Stimulated activated CD4-positive, alpha-beta T cell treated with anti-CD3 and anti-CD28 coated beads, Interleukin-4, amount 100 ng/mL, for 48 hours (primary cell): ENCODE data around the gene RCAN3.
"Not testable (repeated sequence)": the region's sequence is repeated elsewhere in the genome, so short reads cannot be mapped to it uniquely, and the experiment has no call there.

Experiments
- DNase-seq, 2 donors: peaks; one replicate each; pipeline ENCODE4 v3.0.0-alpha.2; 2020; ENCODE audit warnings: low read depth in 2 of 2

RCAN3 gene

GRCh38 chr1:24502709-24503058 is at the start of gene RCAN3:
Gene RCAN3, plus strand, starts transcription at chr1:24502836. Its CDS starts 11,537 bp downstream, at chr1:24514373.
- peak; percentile 80 to 88 for DNase-seq

DNA sequence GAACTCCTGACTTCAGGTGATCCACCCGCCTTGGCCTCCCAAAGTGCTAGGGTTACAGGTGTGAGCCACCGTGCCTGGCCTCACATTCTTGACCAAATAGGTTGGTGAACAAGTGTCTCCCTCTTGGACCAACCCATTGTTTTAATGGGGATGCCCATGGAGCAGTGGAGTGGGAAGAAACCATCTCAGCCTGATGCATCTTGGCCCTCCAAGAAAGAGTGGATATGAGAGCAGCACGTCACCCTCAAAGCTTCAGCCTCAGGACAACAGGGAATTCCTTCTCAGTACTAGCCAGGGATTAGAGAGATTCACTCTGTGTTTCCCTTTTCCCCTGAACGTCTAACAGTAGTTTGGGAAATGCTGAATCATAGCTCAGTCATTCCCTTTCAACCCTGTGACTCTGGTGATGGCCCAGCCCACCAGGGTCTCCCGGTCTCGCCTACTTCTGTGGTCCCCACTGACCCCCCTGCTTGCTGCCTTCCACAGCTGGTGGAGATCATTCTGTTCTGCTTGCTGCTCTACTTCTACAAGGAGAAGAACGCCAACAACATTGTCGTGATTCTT is 49.6 kb upstream of the RCAN3 start:
- DNase-seq = no peak

DNA sequence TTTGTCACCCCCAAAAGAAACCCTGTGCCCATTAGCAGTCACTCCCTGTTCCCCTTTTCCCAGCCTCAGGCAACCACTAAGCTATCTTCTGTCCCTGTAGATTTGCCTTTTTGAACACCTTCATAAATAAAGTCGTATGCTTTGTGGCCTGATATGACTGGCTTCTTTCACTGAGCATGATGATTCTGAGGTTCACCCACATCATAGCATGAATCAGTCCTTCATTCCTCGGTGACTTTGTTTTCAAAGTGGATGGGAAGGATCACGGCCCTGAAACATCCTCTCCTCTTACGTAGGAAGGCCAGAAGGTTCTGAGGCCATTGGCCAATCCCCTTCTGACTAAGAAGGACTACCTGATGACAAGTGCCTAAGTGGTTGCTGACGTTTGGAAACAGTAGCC is 48.0 kb upstream of the RCAN3 start:
- DNase-seq = no peak

DNA sequence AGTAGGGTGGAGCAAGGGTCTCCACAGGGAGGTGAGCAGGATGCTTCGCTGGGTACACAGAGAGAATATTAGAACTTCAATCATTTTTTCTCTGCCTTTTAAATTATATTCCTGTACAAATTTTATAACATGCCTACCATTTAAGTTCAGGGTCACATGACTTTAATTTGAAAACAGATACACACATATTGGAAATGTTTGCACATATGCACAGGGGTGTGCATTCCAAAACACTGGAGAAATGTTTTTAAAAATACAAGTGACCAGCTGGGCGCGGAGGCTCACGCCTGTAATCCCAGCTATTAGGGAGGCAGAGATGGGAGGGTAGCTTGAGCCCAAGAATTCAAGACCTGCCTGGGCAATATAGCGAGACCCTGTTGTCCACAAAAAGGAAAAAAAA is 47.4 kb upstream of the RCAN3 start:
- DNase-seq = no peak

GRCh38 chr1:24457866-24458265 is 44.8 kb upstream of the RCAN3 start:
- no peak for DNase-seq

- no peak for DNase-seq
These were observed 42.9 kb upstream of the RCAN3 start for GRCh38 chr1:24459551-24460266.

DNA sequence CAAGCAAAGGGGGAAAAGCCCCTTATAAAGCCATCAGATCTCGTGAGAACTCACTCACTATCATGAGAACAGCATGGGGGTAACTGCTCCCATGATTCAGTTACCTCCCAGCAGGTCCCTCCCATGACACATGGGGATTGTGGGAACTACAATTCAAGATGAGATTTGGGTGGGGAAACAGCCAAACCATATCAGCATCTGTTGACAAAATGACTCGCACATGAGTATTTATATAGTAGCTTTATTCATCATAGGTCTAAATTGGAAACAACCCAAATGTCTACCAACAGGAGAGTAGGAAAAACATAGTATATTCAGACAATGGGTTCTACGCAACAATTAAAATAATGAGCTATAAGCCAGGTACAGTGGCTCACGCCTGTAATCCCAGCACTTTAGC is 40.5 kb upstream of the RCAN3 start:
- DNase-seq = not testable (repeated sequence)

GRCh38 chr1:24463776-24464735 is 38.6 kb upstream of the RCAN3 start:
- no peak for DNase-seq

DNA sequence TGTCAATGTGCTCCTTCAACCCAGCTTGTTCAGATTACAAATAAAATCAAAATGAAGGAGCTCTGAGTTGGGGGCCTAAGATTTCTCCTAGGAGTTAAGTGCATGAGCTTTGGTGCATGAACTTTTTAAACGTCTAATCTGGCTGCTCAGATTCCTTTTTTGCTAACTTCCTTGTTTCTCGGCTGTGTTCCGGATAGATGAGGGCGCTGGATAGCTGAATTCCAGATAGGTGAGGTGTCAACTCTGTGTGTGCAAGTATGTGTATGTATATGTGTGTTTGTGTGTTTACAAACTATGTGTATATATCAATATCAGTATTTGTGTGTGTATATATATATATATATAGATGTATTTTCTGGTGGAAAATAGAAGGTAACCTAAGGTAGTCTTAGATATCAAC is 37.5 kb upstream of the RCAN3 start:
- no peak for DNase-seq

GRCh38 chr1:24465638-24466037 is 37.0 kb upstream of the RCAN3 start:
- DNase-seq = no peak

- no peak for DNase-seq
These were observed 33.8 kb upstream of the RCAN3 start for GRCh38 chr1:24468685-24469316.

- no peak for DNase-seq
These were observed 32.0 kb upstream of the RCAN3 start for GRCh38 chr1:24470592-24470991.

DNA sequence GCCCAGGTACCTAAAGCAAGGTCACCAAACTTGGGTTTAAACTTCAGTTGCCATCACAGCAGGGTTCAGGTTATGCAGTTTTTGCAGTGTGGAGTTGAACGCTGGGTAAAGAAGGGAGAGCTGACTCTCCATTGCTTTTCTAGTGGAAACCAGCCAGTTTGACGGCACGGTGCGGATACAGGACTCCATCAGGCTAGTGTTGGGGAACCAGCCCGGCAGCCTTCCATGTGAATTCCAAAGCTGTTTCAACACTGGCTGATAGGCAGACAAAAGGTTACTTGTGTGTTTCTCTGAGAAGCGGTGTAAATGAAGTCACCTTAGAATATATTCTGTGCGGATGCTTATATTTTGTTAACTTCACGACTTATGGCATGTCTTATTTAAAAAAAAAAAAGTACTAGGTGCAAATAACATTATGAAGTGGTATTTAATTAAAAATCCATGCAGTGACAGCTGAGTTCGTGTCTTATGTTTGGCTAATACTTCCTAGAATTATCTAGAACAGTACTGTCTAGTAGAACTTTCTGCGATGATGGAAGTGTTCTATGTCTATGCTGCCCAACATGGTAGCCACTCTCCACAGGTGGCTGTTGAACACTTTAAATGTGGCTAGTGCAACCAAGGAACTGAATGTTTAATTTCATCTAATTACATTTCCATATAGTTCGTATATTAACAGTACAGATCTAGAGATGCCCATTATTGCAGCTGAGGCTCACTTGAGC is 29.9 kb upstream of the RCAN3 start:
- no peak for DNase-seq

GRCh38 chr1:24474193-24474592 is 28.4 kb upstream of the RCAN3 start:
- no peak for DNase-seq

DNA sequence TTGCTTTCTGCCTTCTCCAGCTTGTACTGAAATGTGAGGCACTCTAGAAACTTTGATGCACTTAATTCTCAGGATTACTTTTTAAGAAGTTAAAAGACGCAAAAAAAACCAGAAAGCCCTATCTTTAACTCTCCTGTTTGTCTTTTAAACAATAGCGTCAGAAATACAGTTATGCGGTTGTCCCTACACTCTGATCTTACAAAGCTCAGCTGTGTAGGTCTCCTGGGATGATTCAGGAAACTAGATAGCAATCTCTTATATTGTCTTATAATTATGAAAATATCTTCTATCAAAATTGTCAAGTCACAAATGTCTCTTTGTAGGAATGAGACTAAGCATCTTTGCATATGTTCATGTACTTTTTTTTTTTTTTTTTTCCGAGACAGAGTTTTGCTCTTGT is 26.9 kb upstream of the RCAN3 start:
- no peak for DNase-seq

- no peak for DNase-seq
These were observed 26.1 kb upstream of the RCAN3 start for GRCh38 chr1:24476571-24476970.

GRCh38 chr1:24477309-24477708 is 25.3 kb upstream of the RCAN3 start:
- no peak for DNase-seq

GRCh38 chr1:24481101-24481500 is 21.5 kb upstream of the RCAN3 start:
- DNase-seq = peak in 1 of 2 donors; percentile 53

GRCh38 chr1:24481843-24482610 is 20.6 kb upstream of the RCAN3 start:
- no peak for DNase-seq

- DNase-seq = no peak
These were observed 19.2 kb upstream of the RCAN3 start for GRCh38 chr1:24483441-24483840.

DNA sequence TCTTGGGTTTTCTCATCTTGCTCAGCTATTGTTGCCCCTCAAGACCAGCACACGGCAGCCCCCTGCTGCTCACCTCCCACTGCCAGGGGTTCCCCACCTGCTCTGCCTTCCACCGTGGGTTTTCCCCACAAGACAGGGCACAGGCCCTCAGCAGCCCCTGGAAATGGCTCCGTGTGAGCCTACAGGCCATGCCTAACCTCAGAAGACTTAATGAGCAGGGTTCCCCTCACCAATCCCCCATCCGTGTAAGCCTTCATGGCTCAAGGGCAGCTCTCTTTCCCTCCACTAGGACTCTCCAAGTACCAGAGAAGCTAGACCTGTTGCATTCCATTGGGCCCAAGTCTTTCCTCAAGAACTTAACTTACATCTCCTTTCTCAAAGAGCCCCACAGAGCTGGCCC is 18.4 kb upstream of the RCAN3 start:
- DNase-seq = no peak
